Activated naive CD8-positive, alpha-beta T cell treated with anti-CD3 and anti-CD28 coated beads, Interleukin-2, amount 50 U/mL, for 24 hours (primary cell): ENCODE data around the gene EEF1A2.

Experiments used
- ATAC-seq: fragments of 150-1000 bp; cut with Tn5 transposase; one replicate; pipeline ENCODE4 v1.10.0; 2021
- DNase-seq: peaks from one replicate; pipeline ENCODE4 v3.0.0; 2021
- H3K27ac Mint-ChIP-seq: one replicate; pipeline ENCODE4 v1.8.0; 2021; ENCODE audit warnings: mild to moderate bottlenecking, mixed read lengths
- H3K27me3 Mint-ChIP-seq: one replicate; pipeline ENCODE4 v1.8.0; 2021; ENCODE audit warnings: mixed read lengths
- H3K36me3 Mint-ChIP-seq: one replicate; pipeline ENCODE4 v1.8.0; 2021; ENCODE audit warnings: low read depth, mixed read lengths
- H3K4me1 Mint-ChIP-seq: one replicate; pipeline ENCODE4 v1.8.0; 2021; ENCODE audit warnings: mixed read lengths
- H3K4me3 Mint-ChIP-seq: one replicate; pipeline ENCODE4 v1.8.0; 2021; ENCODE audit warnings: mild to moderate bottlenecking, moderate library complexity, mixed read lengths
- H3K9me3 Mint-ChIP-seq: one replicate; pipeline ENCODE4 v1.8.0; 2021; ENCODE audit warnings: mixed read lengths

EEF1A2 gene

DNA sequence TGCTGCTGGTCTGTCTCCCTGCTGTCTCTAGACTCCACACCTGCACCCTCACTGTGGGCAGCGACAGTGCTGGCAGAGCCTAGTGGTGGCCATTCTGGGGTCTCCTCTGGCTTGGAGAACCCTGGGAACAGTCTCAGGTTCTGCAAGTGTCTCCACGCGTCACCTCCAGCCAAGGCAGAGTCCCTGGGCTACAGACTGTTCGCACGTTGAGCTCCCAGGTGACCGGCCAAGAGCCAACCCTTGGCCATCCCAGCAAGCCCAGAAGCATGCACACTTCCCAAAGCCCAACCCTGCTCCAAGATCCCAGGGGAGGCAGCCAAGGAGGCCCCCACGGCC, 4.8 kb downstream of the EEF1A2 start:
- Mint-ChIP-seq H3K4me3 (no peak overlapping the region), H3K36me3 (no peaks in the 10 kb centered on the region), H3K9me3 (peaks cover 6% of the 10 kb centered on the region), H3K4me1 (peaks cover 2% of the 10 kb centered on the region), H3K27me3 (peaks cover 30% of the 10 kb centered on the region), H3K27ac (no peak overlapping the region)
- ATAC-seq, result no peak
- no peak for DNase-seq

- ATAC-seq (no peak), DNase-seq (no peak)
- Mint-ChIP-seq H3K27me3 (peaks cover 34% of the 10 kb centered on the region), H3K36me3 (no peaks in the 10 kb centered on the region), H3K4me1 (peaks cover 2% of the 10 kb centered on the region), H3K27ac (no peak overlapping the region), H3K4me3 (no peak overlapping the region), H3K9me3 (peaks cover 6% of the 10 kb centered on the region)
Measured at GRCh38 chr20:63493563-63494020, 5.3 kb downstream of the EEF1A2 start.

GRCh38 chr20:63492982-63493381, 5.9 kb downstream of the EEF1A2 start:
- H3K27me3 Mint-ChIP-seq, result peaks cover 32% of the 10 kb centered on the region
- H3K4me1 Mint-ChIP-seq, result peaks cover 2% of the 10 kb centered on the region
- DNase-seq (no peak), ATAC-seq (no peak)
- no peak overlapping the region for H3K27ac Mint-ChIP-seq
- no peaks in the 10 kb centered on the region for H3K36me3 Mint-ChIP-seq
- H3K9me3 Mint-ChIP-seq, result peaks cover 6% of the 10 kb centered on the region
- no peak overlapping the region for H3K4me3 Mint-ChIP-seq

GRCh38 chr20:63492518-63492917, 6.4 kb downstream of the EEF1A2 start:
- Mint-ChIP-seq H3K27me3 (peaks cover 29% of the 10 kb centered on the region), H3K4me3 (no peak overlapping the region), H3K9me3 (peaks cover 6% of the 10 kb centered on the region), H3K27ac (no peak overlapping the region), H3K36me3 (no peaks in the 10 kb centered on the region), H3K4me1 (peaks cover 2% of the 10 kb centered on the region)
- no peak for ATAC-seq
- DNase-seq, result no peak

DNA sequence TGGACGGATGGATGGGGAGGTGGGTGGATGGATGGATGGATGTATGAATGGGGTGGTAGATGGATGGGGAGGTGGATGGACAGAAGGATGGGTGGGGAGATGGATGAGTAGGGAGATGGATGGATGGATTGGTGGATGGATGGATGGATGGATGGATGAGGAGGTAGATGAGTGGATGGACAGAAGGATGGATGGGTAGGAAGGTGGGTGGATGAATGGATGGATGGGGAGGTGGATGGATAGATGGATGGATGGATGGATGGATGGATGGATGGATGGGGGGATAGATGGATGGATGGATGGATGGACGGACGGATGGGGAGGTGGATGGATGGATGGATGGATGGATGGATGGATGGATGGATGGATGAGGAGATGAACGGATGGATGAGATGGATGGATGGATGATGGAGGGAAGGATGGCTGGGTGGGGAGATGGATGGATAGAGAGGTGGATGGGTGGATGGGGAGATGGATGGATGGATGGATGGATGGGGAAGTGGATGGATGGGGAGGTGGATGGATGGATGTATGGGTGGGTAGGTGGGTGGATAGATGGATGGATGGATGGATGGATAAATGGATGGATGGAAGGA, 7.2 kb downstream of the EEF1A2 start:
- Mint-ChIP-seq H3K9me3 (peaks cover 6% of the 10 kb centered on the region), H3K27me3 (peaks cover 26% of the 10 kb centered on the region), H3K4me3 (no peak overlapping the region), H3K4me1 (peaks cover 2% of the 10 kb centered on the region), H3K36me3 (no peaks in the 10 kb centered on the region), H3K27ac (no peak overlapping the region)
- DNase-seq (no peak), ATAC-seq (no peak)

- Mint-ChIP-seq H3K4me3 (no peak overlapping the region), H3K9me3 (peaks cover 6% of the 10 kb centered on the region), H3K27me3 (peaks cover 26% of the 10 kb centered on the region), H3K4me1 (peaks cover under 1% of the 10 kb centered on the region), H3K36me3 (no peaks in the 10 kb centered on the region), H3K27ac (no peak overlapping the region)
- no peak for ATAC-seq
- DNase-seq, result no peak
Measured at GRCh38 chr20:63491078-63491477, 7.8 kb downstream of the EEF1A2 start.

GRCh38 chr20:63490416-63490815, 8.5 kb downstream of the EEF1A2 start:
- peaks cover 6% of the 10 kb centered on the region for H3K9me3 Mint-ChIP-seq
- no peak for ATAC-seq
- H3K4me3 Mint-ChIP-seq, result no peak overlapping the region
- H3K27ac Mint-ChIP-seq, result no peak overlapping the region
- no peaks in the 10 kb centered on the region for H3K4me1 Mint-ChIP-seq
- DNase-seq, result no peak
- no peaks in the 10 kb centered on the region for H3K36me3 Mint-ChIP-seq
- H3K27me3 Mint-ChIP-seq, result peaks cover 31% of the 10 kb centered on the region

DNA sequence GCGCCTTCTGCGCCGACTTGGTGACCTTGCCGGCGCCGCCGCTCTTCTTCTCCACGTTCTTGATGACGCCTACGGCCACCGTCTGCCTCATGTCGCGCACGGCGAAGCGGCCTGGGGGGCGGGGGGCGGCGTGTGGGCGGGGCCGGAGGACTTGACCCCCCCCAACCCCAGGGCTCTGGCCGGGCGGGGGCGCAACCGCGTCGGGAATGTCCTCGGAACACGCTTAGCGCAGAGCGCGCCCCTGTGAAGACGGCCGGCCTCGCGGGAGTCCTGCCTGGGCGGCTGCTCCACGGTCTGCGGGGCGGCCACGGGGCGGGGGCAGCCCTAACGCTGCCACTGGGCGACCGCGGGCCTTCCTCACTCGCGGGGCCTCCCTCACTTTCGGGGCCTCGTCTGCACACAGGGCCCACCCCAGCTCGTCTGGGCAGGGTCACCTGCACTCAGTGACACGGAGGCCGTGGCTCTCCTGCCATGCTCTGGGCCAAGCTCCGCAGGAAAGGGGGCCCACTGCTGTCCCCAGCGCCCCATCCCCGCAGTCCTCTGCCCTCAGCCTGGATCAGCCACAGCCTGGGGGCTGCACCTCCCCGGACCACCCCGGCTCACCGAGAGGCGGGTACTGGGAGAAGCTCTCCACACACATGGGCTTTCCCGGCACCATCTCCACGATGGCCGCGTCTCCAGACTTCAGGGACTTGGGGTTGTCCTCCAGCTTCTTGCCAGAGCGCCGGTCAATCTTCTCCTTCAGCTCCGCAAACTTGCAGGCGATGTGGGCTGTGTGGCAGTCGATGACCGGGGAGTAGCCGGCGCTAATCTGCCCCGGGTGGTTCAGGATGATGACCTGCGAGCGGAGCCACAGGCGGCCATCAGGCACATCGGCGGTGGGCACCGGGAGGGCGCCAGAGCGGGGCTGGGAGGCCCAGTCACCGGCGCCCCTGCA, 10.3 kb downstream of the EEF1A2 start:
- H3K27ac Mint-ChIP-seq, result no peak overlapping the region
- ATAC-seq, result no peak
- peaks cover 36% of the 10 kb centered on the region for H3K27me3 Mint-ChIP-seq
- no peak for DNase-seq
- H3K36me3 Mint-ChIP-seq, result no peaks in the 10 kb centered on the region
- no peak overlapping the region for H3K4me3 Mint-ChIP-seq
- H3K9me3 Mint-ChIP-seq, result peaks cover 6% of the 10 kb centered on the region
- no peaks in the 10 kb centered on the region for H3K4me1 Mint-ChIP-seq

DNA sequence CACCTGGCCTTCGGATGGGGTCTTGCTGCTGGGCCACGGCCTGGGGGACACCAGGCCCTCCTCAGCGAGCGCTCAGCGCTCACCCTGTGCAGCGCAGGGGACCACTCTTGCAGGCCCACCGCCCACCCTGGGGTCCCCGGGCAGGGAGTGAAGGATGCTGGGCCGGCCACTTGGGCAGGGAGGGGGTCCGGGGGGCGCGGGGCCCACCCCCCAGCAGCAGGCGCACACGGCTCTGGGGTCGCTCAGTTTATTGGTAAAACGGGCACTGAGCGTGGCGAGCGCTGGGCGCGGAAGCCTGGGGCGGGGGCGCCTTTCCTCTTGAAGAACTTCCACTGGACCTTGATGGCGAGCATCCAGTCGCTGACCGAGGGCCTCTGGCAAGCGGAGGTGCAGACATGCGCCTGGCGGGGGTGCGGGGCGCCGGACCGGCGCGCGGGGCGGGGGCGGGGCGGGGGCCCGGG, 11.1 kb downstream of the EEF1A2 start:
- Mint-ChIP-seq H3K4me3 (no peak overlapping the region), H3K4me1 (peaks cover 2% of the 10 kb centered on the region), H3K27ac (no peak overlapping the region), H3K9me3 (peaks cover 6% of the 10 kb centered on the region), H3K27me3 (peaks cover 38% of the 10 kb centered on the region), H3K36me3 (no peaks in the 10 kb centered on the region)
- ATAC-seq, result no peak
- no peak for DNase-seq

GRCh38 chr20:63487116-63487764, 11.6 kb downstream of the EEF1A2 start:
- H3K4me3 Mint-ChIP-seq, result no peak overlapping the region
- DNase-seq, result no peak
- H3K36me3 Mint-ChIP-seq, result no peaks in the 10 kb centered on the region
- H3K4me1 Mint-ChIP-seq, result peaks cover 3% of the 10 kb centered on the region
- ATAC-seq, result no peak
- peaks cover 3% of the 10 kb centered on the region for H3K9me3 Mint-ChIP-seq
- H3K27ac Mint-ChIP-seq, result no peak overlapping the region
- H3K27me3 Mint-ChIP-seq, result peaks cover 42% of the 10 kb centered on the region

DNA sequence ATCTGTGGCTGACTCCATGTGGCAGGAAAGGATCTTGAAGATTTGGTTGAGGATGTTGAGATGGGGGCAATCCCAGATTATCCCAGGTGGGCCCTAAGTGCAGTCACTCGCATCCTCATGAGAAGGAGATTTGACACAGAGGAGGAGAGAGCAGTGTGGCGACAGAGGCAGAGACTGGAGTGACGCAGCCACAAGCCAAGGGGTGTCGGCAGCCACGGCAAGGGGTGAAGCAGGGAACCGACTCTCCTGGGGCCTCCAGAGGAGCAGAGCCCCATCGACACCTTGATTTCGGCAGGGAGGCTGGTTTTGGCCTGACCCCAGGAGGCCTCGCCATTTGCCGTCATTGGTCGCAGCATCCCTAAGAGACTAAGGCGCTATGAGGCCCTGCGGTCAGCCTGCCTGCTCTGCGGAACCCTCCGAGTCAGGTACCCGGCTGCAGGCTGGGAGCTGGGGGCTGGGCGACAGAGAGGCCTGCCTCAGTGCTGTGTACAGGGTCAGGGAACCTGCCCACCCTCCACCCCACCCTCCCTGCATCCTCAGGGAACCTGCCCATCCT, 12.5 kb downstream of the EEF1A2 start:
- DNase-seq (no peak), ATAC-seq (no peak)
- Mint-ChIP-seq H3K27ac (no peak overlapping the region), H3K4me1 (peaks cover 3% of the 10 kb centered on the region), H3K27me3 (peaks cover 36% of the 10 kb centered on the region), H3K36me3 (no peaks in the 10 kb centered on the region), H3K9me3 (no peaks in the 10 kb centered on the region), H3K4me3 (no peak overlapping the region)

GRCh38 chr20:63484651-63485403, 14.1 kb downstream of the EEF1A2 start:
- H3K27me3 Mint-ChIP-seq, result peaks cover 36% of the 10 kb centered on the region
- no peaks in the 10 kb centered on the region for H3K36me3 Mint-ChIP-seq
- H3K4me1 Mint-ChIP-seq, result peaks cover 3% of the 10 kb centered on the region
- no peaks in the 10 kb centered on the region for H3K9me3 Mint-ChIP-seq
- no peak for DNase-seq
- no peak overlapping the region for H3K27ac Mint-ChIP-seq
- ATAC-seq, result no peak
- H3K4me3 Mint-ChIP-seq, result no peak overlapping the region

- Mint-ChIP-seq H3K4me3 (no peak overlapping the region), H3K36me3 (no peaks in the 10 kb centered on the region), H3K4me1 (peaks cover 3% of the 10 kb centered on the region), H3K27ac (no peak overlapping the region), H3K27me3 (peaks cover 34% of the 10 kb centered on the region), H3K9me3 (no peaks in the 10 kb centered on the region)
- ATAC-seq (no peak), DNase-seq (no peak)
Measured at GRCh38 chr20:63484236-63484635, 14.6 kb downstream of the EEF1A2 start.

DNA sequence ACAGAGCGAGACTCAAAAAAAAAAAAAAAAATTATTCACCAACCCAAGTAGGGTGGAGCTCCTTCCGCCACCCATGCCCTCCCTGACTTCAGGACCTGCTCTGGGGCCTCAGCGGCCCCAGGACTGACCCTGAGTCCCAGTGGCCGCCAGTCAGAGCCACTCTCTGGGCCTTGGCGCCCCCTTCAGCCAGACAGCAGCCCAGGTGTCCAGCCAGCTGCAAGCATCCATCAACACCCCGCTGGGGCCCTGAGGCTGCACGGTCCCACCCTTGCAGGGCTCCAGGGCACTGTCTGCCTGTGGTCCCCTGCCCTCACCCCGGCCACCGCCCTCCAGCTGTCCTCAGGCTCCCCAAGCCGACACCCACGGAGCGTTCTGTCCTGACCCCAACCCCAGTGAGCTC, 15.0 kb downstream of the EEF1A2 start:
- Mint-ChIP-seq H3K27ac (no peak overlapping the region), H3K9me3 (no peaks in the 10 kb centered on the region), H3K27me3 (peaks cover 32% of the 10 kb centered on the region), H3K4me3 (no peak overlapping the region), H3K4me1 (peaks cover 3% of the 10 kb centered on the region), H3K36me3 (no peaks in the 10 kb centered on the region)
- no peak for ATAC-seq
- no peak for DNase-seq
